ENCODE results near the gene PIGL.

- no peak for TF ChIP-seq CTCF (IDR thresholded peaks at IDR 0.05; ENCODE audit: extremely low read depth in 1 of 2, insufficient read depth in 1 of 2, low read depth in 1 of 2, low read length in 2 of 2)
- no peak for TF ChIP-seq POLR2A (IDR thresholded peaks at IDR 0.05; ENCODE audit: low read depth, low read length)
- TF ChIP-seq MYC (IDR thresholded peaks at IDR 0.05; ENCODE audit: low read depth, low read length) = no peak
- no peak for TF ChIP-seq POLR2AphosphoS5 (IDR thresholded peaks at IDR 0.05; ENCODE audit: insufficient read depth, low read depth, low read length)
- no peak for TF ChIP-seq EZH2 (IDR thresholded peaks at IDR 0.05; ENCODE audit: borderline replicate concordance, low read depth, low read length, severe bottlenecking)
- TF ChIP-seq JUN (IDR thresholded peaks at IDR 0.05; ENCODE audit: borderline replicate concordance, insufficient read depth, insufficient read length, low read depth) = no peak
- TF ChIP-seq MAX (IDR thresholded peaks at IDR 0.05; ENCODE audit: insufficient read depth, insufficient read length) = no peak
- TF ChIP-seq FOS (IDR thresholded peaks at IDR 0.05; ENCODE audit: borderline replicate concordance, insufficient read depth, low read length) = no peak
Observed at GRCh38 chr17:16261049-16261448, 44.0 kb downstream of the PIGL start.

Measured in endothelial cell of umbilical vein (primary cell).